ENCODE measurements around the gene TAF3.

GRCh38 chr10:7787857-7788638, 30.3 kb upstream of the TAF3 start, which contains the start of the genes ATP5F1C and KIN:
- TF ChIP-seq POLR2A (IDR thresholded peaks at IDR 0.05; ENCODE audit: low read depth, low read length) = peak; percentile 93
- TF ChIP-seq POLR2AphosphoS5 (IDR thresholded peaks at IDR 0.05; ENCODE audit: low read depth, low read length) = peak; percentile 97
- peak; percentile 84 for TF ChIP-seq TAF1 (IDR thresholded peaks at IDR 0.05; ENCODE audit: low read depth, low read length)
- peak; percentile 41; the same call in 1 of the 2 replicates for TF ChIP-seq SPI1 (IDR thresholded peaks at IDR 0.05; ENCODE audit: low read depth, low read length)
- TF ChIP-seq PAX5 (IDR thresholded peaks at IDR 0.05; ENCODE audit: insufficient read depth, low read length, severe bottlenecking) = peak; percentile 33
- no peak; the same call in 1 of the 2 replicates for TF ChIP-seq POU2F2 (IDR thresholded peaks at IDR 0.05; ENCODE audit: low read depth, low read length)
